8988T (cell line): Measurements from ENCODE around the gene NFATC2IP.
"Not testable (repeated sequence)": the region's sequence is repeated elsewhere in the genome, so short reads cannot be mapped to it uniquely, and the experiment has no call there.

Experiments
- DNase-seq: peaks from one replicate; pipeline ENCODE4 v3.0.0; 2011

Gene NFATC2IP

GRCh38 chr16:29004496-29005139 lies 53.9 kb downstream of the NFATC2IP start:
- DNase-seq: not testable (repeated sequence)

GRCh38 chr16:29007730-29008593 lies 57.2 kb downstream of the NFATC2IP start:
- no peak for DNase-seq

- no peak for DNase-seq
These were observed 58.5 kb downstream of the NFATC2IP start for GRCh38 chr16:29009050-29009837.

- DNase-seq: no peak
These were observed 59.1 kb downstream of the NFATC2IP start for GRCh38 chr16:29009838-29010166.

- DNase-seq: no peak
These were observed 60.4 kb downstream of the NFATC2IP start for GRCh38 chr16:29011112-29011511.

- DNase-seq: no peak
These were observed 61.1 kb downstream of the NFATC2IP start for GRCh38 chr16:29011851-29012250.

- no peak for DNase-seq
These were observed 62.3 kb downstream of the NFATC2IP start for GRCh38 chr16:29012913-29013553.

- no peak for DNase-seq
These were observed 63.9 kb downstream of the NFATC2IP start for GRCh38 chr16:29014561-29015069.
